Activated CD4-positive, alpha-beta memory T cell treated with anti-CD3 and anti-CD28 coated beads, Interleukin-2, amount 10 ng/mL, durations not matched to agents 7 days and 5 days (primary cell): ENCODE data around the gene IER5. TPM values are rescaled to one million over a fixed set of nuclear protein-coding genes. Genes with fewer than 3 reads are reported as not detected.
A peak's percentile ranks its signal among the peaks of the same experiment; 100 is the strongest.

ENCODE experiments used
- CTCF ChIA-PET: fragments of 350-600 bp; sonication (Branson Sonifier 250); formaldehyde crosslinking; loops from one replicate; lab custom pipeline; 2021; ENCODE audit warnings: antibody characterized with exemption, inconsistent platforms; lab: Charles Lee
- POLR2A ChIA-PET: fragments of 350-600 bp; sonication (Branson Sonifier 250); formaldehyde crosslinking; loops from one replicate; lab custom pipeline; 2021; ENCODE audit warnings: antibody characterized with exemption; lab: Charles Lee
- DNase-seq: peaks from one replicate; pipeline ENCODE4 v3.0.0-alpha.2; 2020
- H3K27ac Mint-ChIP-seq: one replicate; pipeline ENCODE4 v1.8.0; 2021; ENCODE audit warnings: mild to moderate bottlenecking, mixed read lengths
- H3K27me3 Mint-ChIP-seq: one replicate; pipeline ENCODE4 v1.8.0; 2021; ENCODE audit warnings: mixed read lengths
- H3K36me3 Mint-ChIP-seq: one replicate; pipeline ENCODE4 v1.8.0; 2021; ENCODE audit warnings: low read depth, mixed read lengths
- H3K4me1 Mint-ChIP-seq: one replicate; pipeline ENCODE4 v1.8.0; 2021; ENCODE audit warnings: mixed read lengths
- H3K4me3 Mint-ChIP-seq: one replicate; pipeline ENCODE4 v1.8.0; 2021; ENCODE audit warnings: mild to moderate bottlenecking, mixed read lengths
- H3K9me3 Mint-ChIP-seq: one replicate; pipeline ENCODE4 v1.8.0; 2021; ENCODE audit warnings: mixed read lengths
- total RNA-seq, 2 experiments: library from RNA; stranded (reverse); gene quantifications; one replicate each; pipeline ENCODE4 v1.2.3, GENCODE V29; 2021

IER5 gene
- total RNA-seq, 2 experiments from 2014 or later = 41.6 to 43.9 TPM

DNA sequence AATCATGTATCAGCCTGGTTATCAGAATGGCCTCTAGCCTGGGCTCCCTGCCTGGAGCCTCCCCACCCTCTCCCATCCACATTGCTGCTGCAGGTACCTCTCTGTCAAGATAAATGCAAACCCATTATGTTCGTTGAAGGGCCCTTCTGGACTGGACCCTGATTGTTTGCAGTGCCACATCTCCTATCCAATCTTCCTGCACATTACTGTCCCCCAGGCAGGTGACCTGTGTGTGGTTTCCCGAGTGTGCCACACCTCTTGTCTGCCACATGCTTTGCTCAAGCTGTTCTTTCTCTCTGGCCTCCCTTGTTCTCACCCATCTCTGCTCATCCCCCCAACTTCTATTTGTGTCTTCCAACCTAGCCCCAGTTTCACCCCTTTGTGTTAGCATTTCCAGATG is 32.4 kb downstream of the IER5 start:
- no peak overlapping the region for H3K27ac Mint-ChIP-seq
- ChIA-PET CTCF (no interaction called here), POLR2A (interaction anchor here (2.5 kb wide), 1 partner anchor 16 kb away, joined by 9 read pairs; no protein-coding TSS in a partner anchor)
- H3K9me3 Mint-ChIP-seq = no peaks in the 10 kb centered on the region
- H3K4me1 Mint-ChIP-seq = peaks cover 6% of the 10 kb centered on the region
- no peak for DNase-seq
- H3K4me3 Mint-ChIP-seq = no peak overlapping the region
- H3K36me3 Mint-ChIP-seq = no peaks in the 10 kb centered on the region
- H3K27me3 Mint-ChIP-seq = peaks cover 10% of the 10 kb centered on the region

DNA sequence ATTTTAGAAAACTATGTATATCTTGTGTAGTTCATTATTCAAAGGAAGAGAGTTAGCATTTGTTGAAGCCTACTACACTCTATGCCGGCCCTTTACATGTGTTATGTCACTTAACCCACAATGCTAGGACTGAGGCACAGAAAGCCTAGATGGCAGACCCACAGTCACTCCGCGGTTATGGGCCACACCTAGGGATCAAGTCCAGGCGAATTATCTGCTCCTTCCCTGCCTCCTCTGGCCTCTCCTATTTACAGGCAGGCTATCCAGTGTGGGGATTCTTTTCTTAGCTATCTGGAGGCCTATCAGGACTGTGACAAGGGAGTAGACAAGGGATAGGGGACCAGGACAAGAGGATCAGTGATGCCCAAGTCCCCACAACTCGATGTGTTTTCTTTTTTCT is 33.0 kb downstream of the IER5 start:
- ChIA-PET POLR2A (interaction anchor here (2.5 kb wide), 1 partner anchor 17 kb away, joined by 9 read pairs; no protein-coding TSS in a partner anchor), CTCF (no interaction called here)

DNA sequence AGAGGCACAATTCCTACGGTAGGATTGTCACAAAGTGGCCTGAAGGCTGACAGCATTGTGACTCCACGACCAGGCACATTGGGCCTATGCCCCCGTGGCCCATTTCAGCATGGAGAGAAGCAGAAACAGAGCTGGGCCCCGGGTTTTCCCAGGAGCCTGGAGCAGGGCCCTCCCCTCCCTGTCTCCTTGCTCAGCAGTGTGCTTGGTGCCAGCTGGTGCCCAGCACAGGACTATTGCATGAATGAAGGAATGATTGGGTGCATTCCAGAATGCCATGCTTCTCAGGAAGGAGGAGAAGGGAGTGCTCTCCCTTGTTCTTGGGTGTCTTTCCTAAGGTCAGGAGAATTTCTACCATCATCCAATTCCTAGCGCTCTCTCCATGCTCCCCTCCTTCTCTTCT is 33.7 kb downstream of the IER5 start:
- Mint-ChIP-seq H3K4me3 (no peak overlapping the region), H3K4me1 (peaks cover 11% of the 10 kb centered on the region), H3K27ac (no peak overlapping the region), H3K9me3 (no peaks in the 10 kb centered on the region), H3K27me3 (peaks cover 6% of the 10 kb centered on the region), H3K36me3 (no peaks in the 10 kb centered on the region)
- POLR2A ChIA-PET = interaction anchor here (1.0 to 2.5 kb wide), 3 partner anchors 17 to 89 kb away, joined by 3 to 9 read pairs (median 4); partner anchors contain the start of genes IER5 and MR1
- CTCF ChIA-PET = interaction anchor here (1.3 kb wide), 1 partner anchor 13 kb away, joined by 4 read pairs; no protein-coding TSS in a partner anchor
- no peak for DNase-seq

More for the DNA sequence above, 33.0 kb downstream of the IER5 start:
- Mint-ChIP-seq H3K27me3 (peaks cover 10% of the 10 kb centered on the region), H3K27ac (no peak overlapping the region), H3K9me3 (no peaks in the 10 kb centered on the region), H3K4me1 (peaks cover 9% of the 10 kb centered on the region), H3K4me3 (no peak overlapping the region), H3K36me3 (no peaks in the 10 kb centered on the region)
- no peak for DNase-seq

DNA sequence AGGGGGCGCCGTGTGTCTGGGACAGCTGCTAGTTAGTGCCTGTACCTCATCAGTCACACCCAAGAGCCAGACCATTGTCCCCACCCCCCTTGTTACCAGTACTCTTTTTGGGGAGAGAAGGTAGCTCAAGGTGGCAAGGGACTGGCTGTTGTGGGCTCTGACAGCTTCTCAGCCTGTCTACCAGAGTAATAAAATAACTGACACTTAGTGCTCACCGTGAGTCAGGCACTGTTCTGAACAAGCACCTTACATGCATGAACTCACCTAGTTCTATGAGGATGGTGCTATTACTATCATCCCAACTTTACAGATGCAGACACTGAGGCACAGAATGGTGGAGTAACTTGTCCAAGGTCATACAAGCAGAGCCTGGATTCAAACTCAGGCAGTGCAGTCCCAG is 34.7 kb downstream of the IER5 start:
- Mint-ChIP-seq H3K4me1 (peaks cover 17% of the 10 kb centered on the region), H3K4me3 (no peak overlapping the region), H3K27ac (no peak overlapping the region), H3K27me3 (peaks cover 4% of the 10 kb centered on the region), H3K36me3 (no peaks in the 10 kb centered on the region), H3K9me3 (no peaks in the 10 kb centered on the region)
- CTCF ChIA-PET = interaction anchor here (1.3 kb wide), 1 partner anchor 12 kb away, joined by 4 read pairs; no protein-coding TSS in a partner anchor
- no peak for DNase-seq
- POLR2A ChIA-PET = interaction anchor here (1.0 to 2.5 kb wide), 5 partner anchors 12 to 101 kb away, joined by 3 to 9 read pairs (median 4); partner anchors contain the start of genes IER5 and MR1

DNA sequence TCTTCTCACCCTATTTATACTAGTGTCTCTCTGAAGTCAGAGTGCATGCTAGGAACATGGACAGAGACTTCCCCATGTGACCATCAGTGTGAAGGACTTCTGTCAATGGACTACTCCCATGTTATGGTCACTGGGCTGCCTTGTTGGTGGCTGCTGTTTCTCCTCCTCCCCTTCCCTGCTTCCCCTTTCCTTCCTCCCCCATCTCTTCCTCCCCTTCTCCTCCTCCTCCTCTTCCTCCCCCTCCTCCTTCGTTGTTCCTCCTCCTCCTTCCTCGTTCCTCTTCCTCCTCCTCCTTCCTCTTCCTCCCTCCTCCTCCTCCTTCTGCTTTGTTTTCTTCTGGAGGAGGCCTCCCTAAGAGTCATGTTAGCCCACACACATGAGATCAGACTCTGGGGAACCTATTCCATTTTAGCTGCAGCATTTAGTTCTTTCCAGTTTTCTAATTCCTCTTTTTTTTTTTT is 35.8 kb downstream of the IER5 start:
- ChIA-PET CTCF (no interaction called here), POLR2A (interaction anchor here (1.5 kb wide), 1 partner anchor 11 kb away, joined by 4 read pairs; no protein-coding TSS in a partner anchor)
- Mint-ChIP-seq H3K9me3 (no peaks in the 10 kb centered on the region), H3K4me1 (peaks cover 27% of the 10 kb centered on the region), H3K4me3 (no peak overlapping the region), H3K27ac (no peak overlapping the region), H3K27me3 (peaks cover 3% of the 10 kb centered on the region), H3K36me3 (no peaks in the 10 kb centered on the region)
- no peak for DNase-seq

DNA sequence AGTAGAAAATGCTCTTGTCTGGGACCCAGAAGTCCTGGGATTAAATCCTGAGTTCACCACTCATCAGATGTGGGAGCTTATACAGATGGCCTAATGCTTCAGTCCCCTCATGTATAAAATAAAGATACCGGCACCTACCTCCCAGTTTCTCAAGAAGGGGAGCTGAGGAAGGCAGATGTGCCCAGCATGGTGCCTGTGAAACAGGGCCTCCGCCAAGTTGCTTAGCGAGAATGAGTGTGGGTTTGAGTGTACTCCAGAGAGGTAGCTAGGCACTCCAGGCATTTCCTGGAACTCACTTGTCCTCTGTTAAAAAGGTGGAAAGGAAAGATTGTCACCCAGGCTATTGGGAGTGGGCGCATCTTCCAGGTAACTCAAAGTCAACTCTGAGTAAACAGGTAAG is 37.8 kb downstream of the IER5 start:
- H3K4me3 Mint-ChIP-seq = no peak overlapping the region
- POLR2A ChIA-PET = interaction anchor here (0.8 to 3.3 kb wide), 4 partner anchors 14 to 36 kb away, joined by 3 to 20 read pairs (median 11); no protein-coding TSS in a partner anchor
- H3K36me3 Mint-ChIP-seq = no peaks in the 10 kb centered on the region
- CTCF ChIA-PET = interaction anchor here (1.0 to 2.5 kb wide), 2 partner anchors 15 to 34 kb away, joined by 4 to 15 read pairs; no protein-coding TSS in a partner anchor
- H3K27ac Mint-ChIP-seq = no peak overlapping the region
- no peak for DNase-seq
- no peaks in the 10 kb centered on the region for H3K9me3 Mint-ChIP-seq
- peaks cover 41% of the 10 kb centered on the region for H3K4me1 Mint-ChIP-seq
- peaks cover 3% of the 10 kb centered on the region for H3K27me3 Mint-ChIP-seq

DNA sequence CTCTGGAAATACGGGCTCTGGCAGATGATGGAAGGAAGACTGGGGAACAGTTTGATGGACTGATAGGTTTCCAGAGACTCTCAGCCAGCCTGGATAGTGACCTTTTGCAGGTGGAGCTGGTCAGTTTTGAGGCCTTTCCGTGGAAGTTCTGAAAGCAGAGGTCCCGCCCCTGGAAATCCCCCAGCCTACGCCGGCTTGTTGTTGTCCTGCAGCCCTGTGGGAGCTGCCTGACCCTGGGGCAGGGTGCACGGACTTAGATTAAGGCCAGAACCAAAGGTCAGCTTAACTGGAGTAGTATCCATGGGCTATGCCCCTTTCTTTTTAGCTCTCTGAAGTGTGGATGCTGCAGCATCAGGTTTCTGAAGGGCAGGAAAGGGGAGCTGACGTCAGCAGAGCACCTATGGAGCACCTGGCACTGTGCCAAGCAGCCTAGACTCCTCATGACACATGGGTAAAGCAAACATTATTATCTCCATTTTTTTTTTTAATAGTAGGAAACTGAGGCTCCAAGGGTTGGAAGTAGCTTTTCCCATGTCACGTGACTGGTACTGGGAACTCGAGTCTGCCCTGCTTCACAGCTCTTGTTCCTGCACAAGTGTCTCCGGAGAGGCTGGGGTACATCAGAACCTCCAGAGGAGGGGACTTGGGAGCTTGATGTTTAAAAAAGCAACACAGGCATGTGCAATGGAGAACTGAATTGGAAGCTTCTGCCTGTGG is 38.5 kb downstream of the IER5 start:
- no peaks in the 10 kb centered on the region for H3K36me3 Mint-ChIP-seq
- H3K9me3 Mint-ChIP-seq = no peaks in the 10 kb centered on the region
- no peak for DNase-seq
- H3K4me1 Mint-ChIP-seq = peaks cover 42% of the 10 kb centered on the region
- CTCF ChIA-PET = interaction anchor here (1.0 to 2.5 kb wide), 3 partner anchors 9 to 35 kb away, joined by 4 to 15 read pairs (median 5); no protein-coding TSS in a partner anchor
- peaks cover 3% of the 10 kb centered on the region for H3K27me3 Mint-ChIP-seq
- POLR2A ChIA-PET = interaction anchor here (0.8 to 3.3 kb wide), 6 partner anchors 13 to 36 kb away, joined by 3 to 20 read pairs (median 4); no protein-coding TSS in a partner anchor
- no peak overlapping the region for H3K27ac Mint-ChIP-seq
- no peak overlapping the region for H3K4me3 Mint-ChIP-seq

DNA sequence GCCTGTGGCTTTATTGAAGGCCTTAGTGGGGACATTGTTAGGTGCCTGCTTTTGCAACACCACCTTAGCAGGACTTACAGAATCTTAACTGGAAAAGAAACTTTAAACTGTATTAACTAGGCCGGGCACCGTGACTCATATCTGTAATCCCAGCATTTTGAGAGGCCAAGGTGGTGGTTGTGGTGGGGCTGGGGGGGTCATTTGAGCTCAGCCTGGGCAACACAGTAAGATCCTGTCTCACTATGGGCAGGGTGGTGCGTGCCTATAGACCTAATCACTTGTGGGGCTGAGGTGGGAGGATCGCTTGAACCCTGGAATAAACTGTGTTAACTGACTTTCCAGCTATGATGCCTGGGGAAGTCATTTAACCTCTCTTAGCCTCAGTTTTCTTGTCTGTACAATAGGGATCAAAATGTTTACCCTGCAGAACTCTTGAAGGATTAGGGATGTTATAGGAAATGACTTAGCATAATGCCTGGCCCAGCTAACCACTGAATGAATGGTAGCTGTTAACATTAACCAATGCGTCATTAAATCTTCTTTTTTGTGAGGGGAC is 39.5 kb downstream of the IER5 start:
- Mint-ChIP-seq H3K27ac (no peak overlapping the region), H3K4me3 (no peak overlapping the region), H3K9me3 (no peaks in the 10 kb centered on the region), H3K27me3 (peaks cover 3% of the 10 kb centered on the region), H3K4me1 (peaks cover 42% of the 10 kb centered on the region), H3K36me3 (no peaks in the 10 kb centered on the region)
- CTCF ChIA-PET = interaction anchor here (0.6 to 2.5 kb wide), 3 partner anchors 8 to 45 kb away, joined by 3 to 15 read pairs (median 5); no protein-coding TSS in a partner anchor
- DNase-seq = peak; percentile 47
- POLR2A ChIA-PET = interaction anchor here (0.9 to 3.3 kb wide), 7 partner anchors 9 to 39 kb away, joined by 3 to 20 read pairs (median 4); partner anchors contain the start of gene IER5

DNA sequence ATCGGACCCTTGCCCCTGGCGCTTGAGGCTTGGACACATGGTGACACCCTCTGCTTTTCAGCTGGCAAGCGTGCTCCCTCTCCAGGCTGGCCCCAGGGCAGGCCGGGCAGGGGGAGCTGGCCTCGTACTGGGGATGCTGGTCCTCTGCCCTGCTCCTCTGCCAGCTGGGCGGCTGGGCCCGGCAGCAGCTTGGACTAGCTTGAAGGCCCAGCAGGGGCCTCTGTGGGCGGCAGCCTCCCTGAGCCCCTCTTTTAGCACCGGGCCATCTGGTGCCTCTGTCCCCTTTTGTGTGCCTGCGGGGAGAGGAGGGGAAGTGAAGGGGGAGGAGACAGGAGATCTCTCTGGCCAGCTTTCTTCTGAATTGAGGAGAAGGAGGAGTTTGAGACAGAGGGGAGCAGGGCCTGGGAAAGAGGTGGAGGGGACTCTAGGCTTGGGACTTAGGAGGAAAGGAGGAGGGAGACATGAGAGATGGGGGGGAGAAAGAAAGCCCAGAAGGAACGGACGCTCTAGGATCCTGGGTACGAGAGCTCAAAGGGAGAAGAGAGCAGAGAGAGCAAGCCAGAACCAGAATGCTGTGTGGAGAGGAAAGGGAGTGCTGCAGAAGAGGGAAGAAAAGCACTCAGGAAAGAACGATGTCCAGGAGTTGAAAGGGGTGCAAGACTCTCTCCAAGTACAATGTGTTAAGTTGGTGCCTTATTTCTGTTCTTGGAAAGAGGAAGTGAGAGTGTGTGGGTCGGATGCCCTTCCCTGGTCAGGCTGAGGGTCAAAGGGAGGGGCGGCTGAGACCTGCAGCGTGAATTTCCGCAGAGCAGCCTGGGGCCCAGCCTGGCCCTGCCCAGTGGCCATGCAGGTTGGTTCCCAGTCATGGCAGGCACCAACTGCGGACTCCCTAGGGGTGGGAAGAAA is 40.3 kb downstream of the IER5 start:
- H3K36me3 Mint-ChIP-seq = no peaks in the 10 kb centered on the region
- CTCF ChIA-PET = interaction anchor here (0.6 to 2.5 kb wide), 3 partner anchors 12 to 45 kb away, joined by 3 to 15 read pairs (median 3); no protein-coding TSS in a partner anchor
- no peak overlapping the region for H3K4me3 Mint-ChIP-seq
- no peak overlapping the region for H3K27ac Mint-ChIP-seq
- no peak for DNase-seq
- no peaks in the 10 kb centered on the region for H3K27me3 Mint-ChIP-seq
- POLR2A ChIA-PET = interaction anchor here (0.9 to 3.3 kb wide), 7 partner anchors 10 to 40 kb away, joined by 3 to 20 read pairs (median 4); partner anchors contain the start of gene IER5
- peaks cover 48% of the 10 kb centered on the region for H3K4me1 Mint-ChIP-seq
- H3K9me3 Mint-ChIP-seq = no peaks in the 10 kb centered on the region

DNA sequence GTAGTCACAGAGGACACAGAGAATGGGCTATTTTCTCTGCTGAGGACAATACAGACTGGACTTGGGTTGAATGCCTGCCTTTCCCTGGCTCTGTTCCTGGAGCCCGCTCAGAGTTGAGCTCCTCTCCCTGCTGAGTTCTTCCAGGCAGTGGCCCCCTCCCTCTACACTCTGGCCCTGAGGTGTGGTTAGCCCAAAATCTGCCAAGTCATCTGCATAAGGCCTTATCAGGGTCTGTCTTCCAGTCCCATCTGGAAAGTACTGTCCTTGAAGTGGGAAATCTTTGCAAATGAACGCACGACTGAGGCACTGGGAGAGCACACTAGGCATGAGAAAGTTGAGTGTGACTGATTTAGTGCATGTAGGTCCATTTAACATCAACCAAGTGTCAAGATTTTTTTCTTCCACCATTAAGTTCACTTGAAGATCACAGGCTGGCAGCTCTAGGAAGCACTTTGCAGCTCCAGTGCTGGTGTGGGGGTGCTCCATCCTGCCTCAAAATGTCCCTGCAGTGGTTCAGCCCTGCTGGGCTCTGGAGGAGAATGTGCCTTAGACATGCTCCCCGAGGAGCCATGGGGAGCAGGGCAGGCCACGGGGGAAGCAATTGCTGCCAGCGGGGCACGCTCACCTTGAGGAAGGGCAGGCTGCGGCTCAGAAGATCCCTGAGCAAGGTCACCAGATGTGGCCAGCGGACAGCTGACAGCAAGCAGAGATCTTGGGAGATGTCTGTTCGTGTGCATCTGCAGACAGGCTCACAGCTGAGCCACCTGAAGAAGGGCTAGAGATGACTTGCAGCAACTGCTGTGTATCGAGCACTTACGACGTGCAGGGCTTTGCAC is 41.5 kb downstream of the IER5 start:
- no peak overlapping the region for H3K4me3 Mint-ChIP-seq
- H3K27ac Mint-ChIP-seq = no peak overlapping the region
- peaks cover 56% of the 10 kb centered on the region for H3K4me1 Mint-ChIP-seq
- POLR2A ChIA-PET = interaction anchor here (0.7 kb wide), 1 partner anchor 12 kb away, joined by 3 read pairs; no protein-coding TSS in a partner anchor
- H3K36me3 Mint-ChIP-seq = no peaks in the 10 kb centered on the region
- CTCF ChIA-PET = interaction anchor here (0.8 to 0.9 kb wide), 2 partner anchors 12 to 24 kb away, joined by 3 to 4 read pairs; no protein-coding TSS in a partner anchor
- no peaks in the 10 kb centered on the region for H3K9me3 Mint-ChIP-seq
- no peak for DNase-seq
- no peaks in the 10 kb centered on the region for H3K27me3 Mint-ChIP-seq
